AG04450 (cell line): Measurements from ENCODE around the gene UGT1A1. TPM values are rescaled to one million over a fixed set of nuclear protein-coding genes. Genes with fewer than 3 reads are reported as not detected.

ENCODE experiments used
- CTCF ChIA-PET: fragments of 300-600, 350-600 bp; formaldehyde crosslinking; extraction: SDS; loops from one replicate; lab custom pipeline; 2022; ENCODE audit warnings: antibody characterized with exemption, inconsistent platforms; lab: Charles Lee
- POLR2A ChIA-PET: fragments of 350-600 bp; formaldehyde crosslinking; extraction: SDS; loops from one replicate; lab custom pipeline; 2021; ENCODE audit warnings: antibody characterized with exemption, inconsistent platforms; lab: Yijun Ruan, JAX
- DNase-seq: peaks from one replicate; pipeline ENCODE4 v3.0.0-alpha.2; 2011; ENCODE audit warnings: low read depth, low spot score
- H3K27ac ChIP-seq: one replicate; pipeline ENCODE4 v1.5.1; 2012; ENCODE audit warnings: low read depth, low read length, control low read depth
- H3K27me3 ChIP-seq: one replicate; pipeline ENCODE4 v1.6.0; 2012; ENCODE audit warnings: low read length; ENCODE audit not compliant: control insufficient read depth, insufficient read depth
- H3K4me3 ChIP-seq: 2 replicates; pipeline ENCODE4 v1.5.1; 2011; ENCODE audit warnings: mild to moderate bottlenecking, low read depth, low read length, control low read depth
- H3K9me3 ChIP-seq: 2 replicates; pipeline ENCODE4 v1.5.1; 2012; ENCODE audit warnings: low read length; ENCODE audit not compliant: control insufficient read depth, insufficient read depth
- polyA plus RNA-seq: library from polyadenylated mRNA; depleted of rRNA; stranded (reverse); fragments of >200 nt; gene quantifications from 2 replicates; pipeline ENCODE4 v1.2.3, GENCODE V29; 2011
- TF ChIP-seq, protein P1 (sequence below): IDR thresholded peaks from 2 replicates; pipeline ENCODE4 v1.5.1; 2011; ENCODE audit warnings: low read depth, low read length, control low read depth, inconsistent platforms

The UGT1A1 gene
- polyA plus RNA-seq, 1 experiment: not detected

DNA sequence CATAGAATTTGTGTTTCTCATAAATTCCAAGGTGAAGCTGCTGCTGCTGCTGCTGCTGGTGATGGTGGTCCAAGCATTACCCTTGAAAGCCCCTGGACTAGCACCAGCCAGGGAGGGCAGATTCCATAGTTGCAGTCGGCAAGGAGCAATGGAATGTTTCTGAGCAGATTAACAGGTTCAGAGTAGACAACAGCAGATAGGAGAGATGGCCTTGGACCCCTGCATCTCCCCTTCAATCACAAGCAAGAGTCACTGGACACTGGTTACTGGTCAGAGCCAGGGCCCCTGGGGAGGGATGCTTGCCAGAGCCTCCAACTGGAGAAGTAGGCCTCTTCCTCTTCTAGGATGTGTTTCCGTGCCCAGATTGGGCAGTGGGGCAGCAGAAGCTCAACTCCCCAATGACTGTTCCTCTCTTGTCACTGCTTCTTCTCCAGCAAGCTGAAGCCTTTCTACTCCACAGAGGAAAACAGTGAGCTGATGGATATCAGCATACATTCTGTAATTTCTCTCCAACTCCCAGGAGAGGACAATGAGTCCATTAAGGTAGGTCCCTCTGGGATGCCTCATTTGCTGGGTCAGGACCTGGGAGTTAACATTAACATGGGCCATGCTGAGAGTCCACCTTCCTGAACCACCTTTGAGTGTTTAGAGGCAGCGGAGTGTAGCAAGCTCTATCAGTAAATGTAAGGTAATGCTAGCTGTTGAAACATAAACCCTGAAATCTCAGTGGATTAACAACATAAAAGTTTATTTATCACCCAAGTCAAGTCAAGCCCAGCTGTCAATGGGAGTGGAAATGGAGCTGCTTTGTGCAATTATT, 53.4 kb downstream of the UGT1A1 start:
- Histone ChIP-seq H3K27me3 (peaks cover 11% of the 10 kb centered on the region), H3K9me3 (no peaks in the 10 kb centered on the region; the same call in 1 of the 2 replicates), H3K4me3 (no peak overlapping the region), H3K27ac (no peak overlapping the region)
- TF ChIP-seq, protein P1, sequence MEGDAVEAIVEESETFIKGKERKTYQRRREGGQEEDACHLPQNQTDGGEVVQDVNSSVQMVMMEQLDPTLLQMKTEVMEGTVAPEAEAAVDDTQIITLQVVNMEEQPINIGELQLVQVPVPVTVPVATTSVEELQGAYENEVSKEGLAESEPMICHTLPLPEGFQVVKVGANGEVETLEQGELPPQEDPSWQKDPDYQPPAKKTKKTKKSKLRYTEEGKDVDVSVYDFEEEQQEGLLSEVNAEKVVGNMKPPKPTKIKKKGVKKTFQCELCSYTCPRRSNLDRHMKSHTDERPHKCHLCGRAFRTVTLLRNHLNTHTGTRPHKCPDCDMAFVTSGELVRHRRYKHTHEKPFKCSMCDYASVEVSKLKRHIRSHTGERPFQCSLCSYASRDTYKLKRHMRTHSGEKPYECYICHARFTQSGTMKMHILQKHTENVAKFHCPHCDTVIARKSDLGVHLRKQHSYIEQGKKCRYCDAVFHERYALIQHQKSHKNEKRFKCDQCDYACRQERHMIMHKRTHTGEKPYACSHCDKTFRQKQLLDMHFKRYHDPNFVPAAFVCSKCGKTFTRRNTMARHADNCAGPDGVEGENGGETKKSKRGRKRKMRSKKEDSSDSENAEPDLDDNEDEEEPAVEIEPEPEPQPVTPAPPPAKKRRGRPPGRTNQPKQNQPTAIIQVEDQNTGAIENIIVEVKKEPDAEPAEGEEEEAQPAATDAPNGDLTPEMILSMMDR: no peak
- DNase-seq: no peak
- CTCF ChIA-PET: no interaction called here
- POLR2A ChIA-PET: no interaction called here

DNA sequence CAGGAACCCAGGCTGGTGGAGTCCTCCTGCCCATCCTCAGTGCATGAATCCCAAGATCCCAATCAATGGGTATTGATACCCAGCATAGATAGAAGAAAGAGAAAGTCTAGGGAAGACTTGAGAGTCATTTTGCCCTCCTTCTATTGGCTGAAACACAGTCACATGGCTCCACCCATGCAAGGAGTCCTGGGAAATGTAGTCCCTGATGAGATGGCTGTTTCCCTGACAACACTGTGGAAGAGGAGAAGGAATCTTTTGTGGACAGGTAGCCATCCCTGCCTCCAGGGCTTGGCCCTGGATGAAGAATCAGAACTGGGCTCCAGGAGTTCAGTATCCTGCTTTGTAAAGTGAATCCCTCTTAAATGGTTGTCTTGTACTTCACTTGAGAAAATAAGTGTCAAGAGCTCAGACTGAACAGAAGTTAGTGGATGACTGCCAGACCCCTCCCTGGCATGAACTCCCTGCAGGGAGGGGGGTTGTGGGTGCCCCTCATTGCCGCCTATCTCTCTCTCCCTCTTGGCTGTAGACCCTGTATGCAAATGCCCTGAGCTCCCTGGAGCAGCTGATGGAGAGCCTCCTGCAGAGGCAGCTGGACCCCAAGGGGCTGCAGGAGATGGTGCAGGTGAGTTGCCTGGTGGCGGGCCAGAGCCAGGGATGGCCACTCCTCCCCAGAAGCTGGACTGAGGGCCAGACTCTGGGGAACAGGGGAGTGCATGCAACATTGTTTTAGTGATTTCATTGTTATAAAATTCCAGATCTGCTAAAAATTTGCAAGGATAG, 54.2 kb downstream of the UGT1A1 start:
- H3K9me3 ChIP-seq: no peaks in the 10 kb centered on the region; the same call in 1 of the 2 replicates
- H3K27ac ChIP-seq: no peak overlapping the region
- no peak for DNase-seq
- CTCF ChIA-PET: no interaction called here
- POLR2A ChIA-PET: no interaction called here
- H3K27me3 ChIP-seq: peaks cover 4% of the 10 kb centered on the region
- TF ChIP-seq, protein P1: no peak
- no peak overlapping the region for H3K4me3 ChIP-seq

DNA sequence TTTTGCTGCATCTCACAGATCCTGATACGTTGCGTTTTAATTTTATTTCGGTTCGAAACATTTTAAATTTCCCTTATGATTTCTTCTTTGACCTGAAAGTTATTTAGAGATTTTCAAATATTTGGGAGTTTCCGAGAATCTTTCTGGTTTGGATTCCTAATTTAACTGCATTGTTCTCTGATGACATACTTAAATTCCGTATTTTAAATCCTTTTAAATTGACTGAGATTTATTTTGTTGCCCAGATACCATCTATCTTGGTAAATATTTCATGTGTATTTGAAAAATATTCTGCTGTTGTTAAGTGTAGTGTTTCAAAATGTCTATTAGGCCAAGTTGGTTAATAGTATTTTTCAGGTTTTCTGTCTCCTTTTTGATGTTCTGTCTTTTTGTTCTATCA, 55.8 kb downstream of the UGT1A1 start:
- TF ChIP-seq, protein P1: no peak
- ChIA-PET POLR2A (no interaction called here), CTCF (no interaction called here)
- H3K4me3 ChIP-seq: no peak overlapping the region
- H3K9me3 ChIP-seq: no peaks in the 10 kb centered on the region; the same call in 1 of the 2 replicates
- H3K27ac ChIP-seq: no peak overlapping the region
- H3K27me3 ChIP-seq: peaks cover 4% of the 10 kb centered on the region
- DNase-seq: no peak

DNA sequence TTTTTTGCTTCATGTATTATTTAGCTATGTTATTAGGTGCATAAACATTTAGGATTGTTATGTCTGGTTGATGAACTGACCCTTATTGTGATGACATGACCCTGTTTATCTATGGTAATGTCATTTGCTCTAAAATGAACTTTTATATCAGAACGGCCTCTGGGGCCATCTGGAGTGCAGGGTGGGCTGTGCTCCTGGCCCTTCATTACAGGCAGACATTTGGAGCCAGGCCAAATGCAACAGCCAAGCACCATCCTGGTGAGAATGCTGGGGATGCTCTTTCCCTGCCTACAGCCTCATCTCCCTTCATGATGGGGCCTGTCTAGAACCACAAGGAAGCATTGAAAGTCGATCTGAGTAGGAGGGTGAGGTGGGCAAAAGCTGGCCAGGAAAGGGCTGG, 56.3 kb downstream of the UGT1A1 start:
- no peaks in the 10 kb centered on the region; the same call in 1 of the 2 replicates for H3K9me3 ChIP-seq
- peaks cover 2% of the 10 kb centered on the region for H3K27me3 ChIP-seq
- ChIA-PET POLR2A (no interaction called here), CTCF (interaction anchor here (0.6 kb wide), 1 partner anchor 16 kb away, joined by 3 read pairs; no protein-coding TSS in a partner anchor)
- H3K4me3 ChIP-seq: no peak overlapping the region
- no peak for DNase-seq
- H3K27ac ChIP-seq: no peak overlapping the region
- TF ChIP-seq, protein P1: no peak

DNA sequence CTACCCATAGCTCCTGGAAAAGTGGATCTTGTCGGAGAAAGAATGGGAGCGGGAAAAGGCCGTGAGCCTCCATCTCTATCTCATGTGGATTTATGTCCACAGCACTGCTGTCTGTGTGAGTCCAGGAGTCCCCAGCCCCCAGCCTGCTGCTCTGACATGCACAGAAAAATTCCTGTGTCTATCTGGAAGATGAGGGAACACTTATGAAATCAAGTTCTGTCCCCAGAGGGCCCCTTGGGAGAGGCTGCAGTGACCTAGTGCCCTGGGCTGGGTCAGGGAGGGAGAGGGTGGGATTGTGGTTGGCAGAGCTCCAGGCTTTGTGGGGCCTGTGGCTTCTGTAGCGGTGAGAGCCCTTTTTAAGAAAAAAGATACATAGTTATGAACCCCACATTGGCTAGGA, 56.7 kb downstream of the UGT1A1 start:
- TF ChIP-seq, protein P1: no peak
- Histone ChIP-seq H3K27ac (no peak overlapping the region), H3K27me3 (peaks cover 2% of the 10 kb centered on the region), H3K9me3 (no peaks in the 10 kb centered on the region; the same call in 1 of the 2 replicates), H3K4me3 (no peak overlapping the region)
- CTCF ChIA-PET: interaction anchor here (0.6 kb wide), 1 partner anchor 16 kb away, joined by 3 read pairs; no protein-coding TSS in a partner anchor
- no peak for DNase-seq
- POLR2A ChIA-PET: no interaction called here
